GM18517 (cell line): ENCODE measurements around the gene FBXO31.

Source experiments
- ATAC-seq: cut with Tn5 transposase; IDR thresholded peaks from one replicate; pipeline ENCODE4 v1.9.1; 2021; ENCODE audit warnings: mild to moderate bottlenecking, moderate library complexity; ENCODE audit not compliant: unreplicated experiment

The FBXO31 gene

GRCh38 chr16:87383505-87384161 lies at the start of gene FBXO31:
TSS of gene FBXO31 (minus strand) at chr16:87383776. CDS start at chr16:87383744, 32 bp downstream.
- peak; percentile 47 for ATAC-seq

- no peak for ATAC-seq
These were observed 48.8 kb upstream of the FBXO31 start for GRCh38 chr16:87432330-87432915.

GRCh38 chr16:87431926-87432325 lies 48.4 kb upstream of the FBXO31 start:
- no peak for ATAC-seq

- ATAC-seq, result no peak
These were observed 43.0 kb upstream of the FBXO31 start for GRCh38 chr16:87426423-87427215.

GRCh38 chr16:87425941-87426340 lies 42.4 kb upstream of the FBXO31 start:
- no peak for ATAC-seq

GRCh38 chr16:87424266-87424665 lies 40.7 kb upstream of the FBXO31 start:
- ATAC-seq, result no peak

GRCh38 chr16:87423429-87423828 lies 39.9 kb upstream of the FBXO31 start:
- ATAC-seq, result no peak

- no peak for ATAC-seq
These were observed 38.5 kb upstream of the FBXO31 start for GRCh38 chr16:87422106-87422505.

GRCh38 chr16:87421003-87421912 lies 37.7 kb upstream of the FBXO31 start:
- ATAC-seq, result no peak

GRCh38 chr16:87420026-87421002 lies 36.7 kb upstream of the FBXO31 start:
- no peak for ATAC-seq

- ATAC-seq, result no peak
These were observed 35.1 kb upstream of the FBXO31 start for GRCh38 chr16:87418644-87419043.

- no peak for ATAC-seq
These were observed 34.6 kb upstream of the FBXO31 start for GRCh38 chr16:87418216-87418615.

- no peak for ATAC-seq
These were observed 33.9 kb upstream of the FBXO31 start for GRCh38 chr16:87417528-87417910.

GRCh38 chr16:87416826-87417527 lies 33.4 kb upstream of the FBXO31 start:
- no peak for ATAC-seq

- no peak for ATAC-seq
These were observed 31.9 kb upstream of the FBXO31 start for GRCh38 chr16:87415441-87415840.

GRCh38 chr16:87414251-87414680 lies 30.7 kb upstream of the FBXO31 start:
- ATAC-seq, result no peak

GRCh38 chr16:87412996-87413421 lies 29.4 kb upstream of the FBXO31 start:
- ATAC-seq, result no peak

- ATAC-seq, result no peak
These were observed 28.9 kb upstream of the FBXO31 start for GRCh38 chr16:87412371-87412995.
